HCT116 (cell line): ENCODE data around the gene ACOT11. TPM values are rescaled to one million over a fixed set of nuclear protein-coding genes. Genes with fewer than 3 reads are reported as not detected.
A peak's percentile ranks its signal among the peaks of the same experiment; 100 is the strongest.

ENCODE experiments used
- ATAC-seq: fragments of 200-7000 bp; cut with Tn5 transposase; 2 replicates; pipeline ENCODE4 v1.9.1; 2020; ENCODE audit warnings: mild to moderate bottlenecking, moderate library complexity
- BruUV-seq: library from RNA; stranded (reverse); fragments of 400-500 nt; replicated peaks from 2 replicates; lab custom pipeline; 2021; lab: Mats Ljungman, UMichigan
- CTCF ChIA-PET: fragments of 300-600 bp; sonication (Branson Sonifier 250); formaldehyde crosslinking; loops from one replicate; lab custom pipeline; 2021; ENCODE audit warnings: antibody characterized with exemption; lab: Charles Lee
- POLR2A ChIA-PET: fragments of 300-600, 350-600 bp; sonication (Branson Sonifier 250); formaldehyde crosslinking; loops from one replicate; lab custom pipeline; 2021; ENCODE audit warnings: antibody characterized with exemption; lab: Charles Lee
- RAD21 ChIA-PET, 2 experiments: fragments of 300-600 bp; sonication (Branson Sonifier 250); formaldehyde crosslinking; loops; one replicate each; lab custom pipeline; 2023; ENCODE audit warnings: low total read pairs in 2 of 2; ENCODE audit not compliant: uncharacterized antibody in 2 of 2, unreplicated experiment in 2 of 2, low non-redundant PET in 1 of 2; lab: Charles Lee
- DNase-seq: peaks from one replicate; pipeline ENCODE4 v3.0.0-alpha.2; 2010; ENCODE audit warnings: low read depth, low spot score
- H2AFZ ChIP-seq: fragments of 200-600 bp; shearing (Covaris generic), sonication (generic); 2 replicates; pipeline ENCODE4 v1.6.1; 2017; ENCODE audit warnings: low read depth, mixed run types, mixed read lengths, antibody characterized with exemption, low read length; ENCODE audit not compliant: poor library complexity, severe bottlenecking
- H3K27ac ChIP-seq: 2 replicates; pipeline ENCODE4 v1.5.1; 2012; ENCODE audit warnings: low read depth, low read length
- H3K27me3 ChIP-seq: fragments of 200-600 bp; sonication (generic); 2 replicates; pipeline ENCODE4 v1.6.1; 2016; ENCODE audit warnings: mixed run types, low read length, mixed read lengths; ENCODE audit not compliant: insufficient read depth
- H3K36me3 ChIP-seq, 2 experiments: fragments of 200-500 bp in 1 of 2; fragments of 200-600 bp in 1 of 2; sonication (Bioruptor generic) in 1 of 2; sonication (generic) in 1 of 2; 2 replicates each; pipeline versions ENCODE4 v1.5.1 to v1.6.1; 2014 to 2016; ENCODE audit warnings: low read length in 2 of 2, inconsistent platforms in 1 of 2, mixed read lengths in 1 of 2, mixed run types in 1 of 2; ENCODE audit not compliant: insufficient read depth in 2 of 2, control insufficient read depth in 1 of 2
- H3K4me1 ChIP-seq, 2 experiments: fragments of 200-600 bp in 1 of 2; sonication (generic) in 1 of 2; 2 replicates each; pipeline versions ENCODE4 v1.5.1 to v1.6.1; 2012 to 2017; ENCODE audit warnings: low read length in 2 of 2, inconsistent platforms in 1 of 2, mild to moderate bottlenecking in 1 of 2, mixed read lengths in 1 of 2, mixed run types in 1 of 2, moderate library complexity in 1 of 2; ENCODE audit not compliant: insufficient read depth in 2 of 2, control insufficient read depth in 1 of 2
- H3K4me2 ChIP-seq: fragments of 200-600 bp; sonication (generic); 2 replicates; pipeline ENCODE4 v1.6.1; 2017; ENCODE audit warnings: mixed run types, low read length, mixed read lengths
- H3K4me3 ChIP-seq, 2 experiments: fragments of 200-600 bp in 1 of 2; sonication (generic) in 1 of 2; replicated peaks in 1 of 2; 2 replicates each; pipeline ENCODE4 v1.5.1; 2011 to 2016; ENCODE audit warnings: low read length in 2 of 2, control low read depth in 1 of 2, low read depth in 1 of 2, mild to moderate bottlenecking in 1 of 2, mixed read lengths in 1 of 2, mixed run types in 1 of 2
- H3K79me2 ChIP-seq: fragments of 200-600 bp; sonication (generic); 2 replicates; pipeline ENCODE4 v1.6.1; 2017; ENCODE audit warnings: mild to moderate bottlenecking, mixed run types, low read length, moderate library complexity, mixed read lengths; ENCODE audit not compliant: insufficient read depth
- H3K9ac ChIP-seq: fragments of 200-600 bp; sonication (generic); 2 replicates; pipeline ENCODE4 v1.6.1; 2016; ENCODE audit warnings: low read length, mixed read lengths
- H3K9me2 ChIP-seq: fragments of 200-600 bp; sonication (generic), shearing (Covaris generic); 2 replicates; pipeline ENCODE4 v1.6.1; 2017; ENCODE audit warnings: mixed run types, mild to moderate bottlenecking, moderate library complexity; ENCODE audit not compliant: insufficient read depth
- H3K9me3 ChIP-seq, 2 experiments: fragments of 200-500 bp in 1 of 2; fragments of 200-600 bp in 1 of 2; sonication (Bioruptor generic) in 1 of 2; sonication (generic) in 1 of 2; 2 replicates each; pipeline ENCODE4 v1.6.1; 2014 to 2017; ENCODE audit warnings: low read length in 2 of 2, mixed read lengths in 2 of 2, inconsistent platforms in 1 of 2, low read depth in 1 of 2, mild to moderate bottlenecking in 1 of 2, mixed run types in 1 of 2, moderate library complexity in 1 of 2; ENCODE audit not compliant: control insufficient read depth in 1 of 2, insufficient read depth in 1 of 2
- H4K20me1 ChIP-seq: fragments of 200-600 bp; sonication (generic), shearing (Covaris generic); 2 replicates; pipeline ENCODE4 v1.6.1; 2017; ENCODE audit warnings: mixed run types, mild to moderate bottlenecking, moderate library complexity; ENCODE audit not compliant: insufficient read depth
- CBX3 ChIP-seq: IDR thresholded peaks from 2 replicates; pipeline ENCODE4 v1.6.1; 2012; ENCODE audit warnings: low read depth
- CEBPB ChIP-seq: IDR thresholded peaks from 2 replicates; pipeline ENCODE4 v1.6.1; 2012; ENCODE audit warnings: low read depth
- EZH2 ChIP-seq: fragments of 200-600 bp; sonication (generic); IDR thresholded peaks from 2 replicates; pipeline ENCODE4 v1.6.1; 2017; ENCODE audit warnings: antibody characterized with exemption, mixed run types
- EZH2phosphoT487 ChIP-seq: fragments of 200-600 bp; IDR thresholded peaks from 2 replicates; pipeline ENCODE4 v1.6.1; 2018; ENCODE audit warnings: antibody characterized with exemption, borderline replicate concordance
- FOSL1 ChIP-seq: IDR thresholded peaks from 2 replicates; pipeline ENCODE4 v1.6.1; 2012; ENCODE audit warnings: low read depth
- JUND ChIP-seq: IDR thresholded peaks from 2 replicates; pipeline ENCODE4 v1.6.1; 2012
- MAX ChIP-seq: IDR thresholded peaks from 2 replicates; pipeline ENCODE4 v1.6.1; 2012
- POLR2A ChIP-seq: IDR thresholded peaks from 2 replicates; pipeline ENCODE4 v1.7.0; 2011; ENCODE audit warnings: borderline replicate concordance; ENCODE audit not compliant: insufficient read depth, insufficient read length; ENCODE audit errors: extremely low read depth
- RAD21 ChIP-seq: IDR thresholded peaks from 2 replicates; pipeline ENCODE4 v1.6.1; 2012; ENCODE audit warnings: low read depth, mild to moderate bottlenecking
- SIN3A ChIP-seq: IDR thresholded peaks from 2 replicates; pipeline ENCODE4 v1.6.1; 2012; ENCODE audit warnings: low read depth
- ZFX ChIP-seq: fragments of 450-650 bp; IDR thresholded peaks from 2 replicates; pipeline ENCODE4 v1.6.1; 2017
- ZNF274 ChIP-seq: fragments of 200-500 bp; sonication (Bioruptor generic); IDR thresholded peaks from 2 replicates; pipeline ENCODE4 v1.6.1; 2014; ENCODE audit warnings: mild to moderate bottlenecking, low read depth, low read length, inconsistent platforms
- intact Hi-C: fragments of 100-400 bp; cut with micrococcal nuclease; formaldehyde crosslinking; loops from 2 replicates; pipeline ENCODE4 v1.10.0; 2022
- total RNA-seq: library from RNA; stranded (reverse); gene quantifications from one replicate; pipeline ENCODE4 v1.2.1, GENCODE V29; 2021; ENCODE audit not compliant: unreplicated experiment
- TF ChIP-seq, protein P1 (sequence below), 3 experiments: fragments of 200-600 bp in 1 of 3; sonication (generic) in 1 of 3; IDR thresholded peaks in 2 of 3; conservative IDR thresholded peaks in 1 of 3; 2 replicates each; pipeline ENCODE4 v1.5.1; 2012 to 2017; ENCODE audit warnings: low read depth in 2 of 3, low read length in 2 of 3, antibody characterized with exemption in 1 of 3, borderline replicate concordance in 1 of 3, control low read depth in 1 of 3, mild to moderate bottlenecking in 1 of 3, mixed read lengths in 1 of 3, mixed run types in 1 of 3, moderate library complexity in 1 of 3; ENCODE audit not compliant: insufficient read depth in 1 of 3
- TF ChIP-seq, protein P2 (sequence below): IDR thresholded peaks from 2 replicates; pipeline ENCODE4 v1.6.1; 2012
- TF ChIP-seq, protein P3 (sequence below): IDR thresholded peaks from 2 replicates; pipeline ENCODE4 v1.6.1; 2011; ENCODE audit warnings: mild to moderate bottlenecking, low read length, moderate library complexity; ENCODE audit not compliant: insufficient replicate concordance; ENCODE audit errors: extremely low read depth

The ACOT11 gene
- total RNA-seq, 1 experiment from 2014 or later, result 31.1 TPM

DNA sequence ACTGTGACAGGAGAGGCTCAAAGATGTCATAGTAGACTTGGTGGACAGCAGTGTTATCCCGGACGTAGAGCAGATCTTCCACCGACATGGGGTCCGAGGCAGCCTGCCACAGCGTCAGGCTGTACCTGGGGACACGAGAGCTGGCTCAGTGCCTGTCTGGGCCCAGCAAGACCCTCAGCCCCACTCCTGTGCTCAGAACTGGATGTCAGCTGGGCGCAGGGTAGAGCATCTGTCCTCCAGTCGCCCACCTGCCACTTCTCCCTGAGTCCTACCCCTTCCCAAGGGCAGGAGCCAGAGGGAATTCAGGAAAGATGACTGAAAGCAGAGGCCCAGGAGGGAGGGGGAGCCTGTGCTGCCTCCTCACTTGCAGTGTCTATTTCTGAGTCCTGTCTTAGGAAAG, 63.6 kb downstream of the ACOT11 start:
- TSS peak; percentile 6 for BruUV-seq
- no peaks in the 10 kb centered on the region for H3K9me2 ChIP-seq
- no peak for TF ChIP-seq MAX
- no peak for TF ChIP-seq FOSL1
- TF ChIP-seq CEBPB, result no peak
- no peak for TF ChIP-seq EZH2phosphoT487
- TF ChIP-seq, protein P1, sequence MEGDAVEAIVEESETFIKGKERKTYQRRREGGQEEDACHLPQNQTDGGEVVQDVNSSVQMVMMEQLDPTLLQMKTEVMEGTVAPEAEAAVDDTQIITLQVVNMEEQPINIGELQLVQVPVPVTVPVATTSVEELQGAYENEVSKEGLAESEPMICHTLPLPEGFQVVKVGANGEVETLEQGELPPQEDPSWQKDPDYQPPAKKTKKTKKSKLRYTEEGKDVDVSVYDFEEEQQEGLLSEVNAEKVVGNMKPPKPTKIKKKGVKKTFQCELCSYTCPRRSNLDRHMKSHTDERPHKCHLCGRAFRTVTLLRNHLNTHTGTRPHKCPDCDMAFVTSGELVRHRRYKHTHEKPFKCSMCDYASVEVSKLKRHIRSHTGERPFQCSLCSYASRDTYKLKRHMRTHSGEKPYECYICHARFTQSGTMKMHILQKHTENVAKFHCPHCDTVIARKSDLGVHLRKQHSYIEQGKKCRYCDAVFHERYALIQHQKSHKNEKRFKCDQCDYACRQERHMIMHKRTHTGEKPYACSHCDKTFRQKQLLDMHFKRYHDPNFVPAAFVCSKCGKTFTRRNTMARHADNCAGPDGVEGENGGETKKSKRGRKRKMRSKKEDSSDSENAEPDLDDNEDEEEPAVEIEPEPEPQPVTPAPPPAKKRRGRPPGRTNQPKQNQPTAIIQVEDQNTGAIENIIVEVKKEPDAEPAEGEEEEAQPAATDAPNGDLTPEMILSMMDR (IDR thresholded peaks at IDR 0.05 in 2 of 3, conservative IDR thresholded peaks at IDR 0.05 in 1 of 3; ENCODE audit: borderline replicate concordance in 1 of 3, insufficient read depth in 1 of 3, low read depth in 2 of 3, low read length in 2 of 3), result no peak
- no peak for TF ChIP-seq JUND
- no peak for TF ChIP-seq RAD21
- no peak for TF ChIP-seq EZH2
- RAD21 ChIA-PET, result no interaction called here
- intact Hi-C loops, result no loop called here
- H3K27ac ChIP-seq, result no peak overlapping the region
- no peaks in the 10 kb centered on the region for H4K20me1 ChIP-seq
- H3K27me3 ChIP-seq, result no peaks in the 10 kb centered on the region
- no peak overlapping the region for H3K4me3 ChIP-seq
- CTCF ChIA-PET, result interaction anchor here (0.6 kb wide), 1 partner anchor 48 kb away, joined by 4 read pairs; no protein-coding TSS in a partner anchor
- POLR2A ChIA-PET, result no interaction called here
- H3K4me2 ChIP-seq, result no peak overlapping the region
- H3K9me3 ChIP-seq, result no peaks in the 10 kb centered on the region
- H3K4me1 ChIP-seq, result peaks cover 0 to 7% of the 10 kb centered on the region in 2 experiments; a peak in 2 of 4 replicates
- ATAC-seq (no peak), DNase-seq (no peak)
- no peak overlapping the region for H3K9ac ChIP-seq
- no peaks in the 10 kb centered on the region for H3K79me2 ChIP-seq
- no peak overlapping the region for H2AFZ ChIP-seq
- H3K36me3 ChIP-seq, result peaks cover 0 to 5% of the 10 kb centered on the region in 2 experiments; a peak in 1 of 4 replicates

DNA sequence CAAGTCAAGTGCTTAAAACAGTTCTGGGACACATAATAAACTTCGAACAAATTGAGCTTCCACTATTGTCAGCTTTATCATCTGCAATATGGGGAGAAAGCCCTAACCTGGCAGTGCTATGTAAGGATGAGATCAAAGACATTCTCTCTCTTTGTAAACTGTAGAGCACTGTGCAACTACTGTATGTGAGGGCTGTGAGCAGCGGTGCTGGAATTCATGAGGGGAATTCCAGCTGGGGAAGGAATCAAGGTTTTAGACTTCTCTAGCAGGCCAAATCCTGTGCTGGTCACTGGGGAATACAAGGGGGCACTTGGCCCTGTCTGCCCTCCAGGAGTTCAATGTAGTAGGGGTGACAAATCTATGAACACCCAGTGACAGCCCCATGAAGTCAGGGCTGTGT, 66.0 kb downstream of the ACOT11 start:
- H4K20me1 ChIP-seq, result no peaks in the 10 kb centered on the region
- intact Hi-C loops, result no loop called here
- no peaks in the 10 kb centered on the region for H3K9me3 ChIP-seq
- ATAC-seq (no peak), DNase-seq (no peak)
- ChIA-PET POLR2A (no interaction called here), CTCF (no interaction called here), RAD21 (no interaction called here)
- no peaks in the 10 kb centered on the region for H3K79me2 ChIP-seq
- H3K27me3 ChIP-seq, result no peaks in the 10 kb centered on the region
- peaks cover 0 to 7% of the 10 kb centered on the region in 2 experiments; a peak in 2 of 4 replicates for H3K4me1 ChIP-seq
- no peak overlapping the region for H3K4me2 ChIP-seq
- no peak for TF ChIP-seq SIN3A
- no peak for TF ChIP-seq EZH2
- no peak for TF ChIP-seq MAX
- no peak for TF ChIP-seq ZNF274
- TF ChIP-seq CEBPB, result no peak
- TF ChIP-seq RAD21, result no peak
- no peak for TF ChIP-seq CBX3
- TF ChIP-seq, protein P2, sequence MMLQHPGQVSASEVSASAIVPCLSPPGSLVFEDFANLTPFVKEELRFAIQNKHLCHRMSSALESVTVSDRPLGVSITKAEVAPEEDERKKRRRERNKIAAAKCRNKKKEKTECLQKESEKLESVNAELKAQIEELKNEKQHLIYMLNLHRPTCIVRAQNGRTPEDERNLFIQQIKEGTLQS, result no peak
- TF ChIP-seq POLR2A, result no peak
- TF ChIP-seq, protein P3, sequence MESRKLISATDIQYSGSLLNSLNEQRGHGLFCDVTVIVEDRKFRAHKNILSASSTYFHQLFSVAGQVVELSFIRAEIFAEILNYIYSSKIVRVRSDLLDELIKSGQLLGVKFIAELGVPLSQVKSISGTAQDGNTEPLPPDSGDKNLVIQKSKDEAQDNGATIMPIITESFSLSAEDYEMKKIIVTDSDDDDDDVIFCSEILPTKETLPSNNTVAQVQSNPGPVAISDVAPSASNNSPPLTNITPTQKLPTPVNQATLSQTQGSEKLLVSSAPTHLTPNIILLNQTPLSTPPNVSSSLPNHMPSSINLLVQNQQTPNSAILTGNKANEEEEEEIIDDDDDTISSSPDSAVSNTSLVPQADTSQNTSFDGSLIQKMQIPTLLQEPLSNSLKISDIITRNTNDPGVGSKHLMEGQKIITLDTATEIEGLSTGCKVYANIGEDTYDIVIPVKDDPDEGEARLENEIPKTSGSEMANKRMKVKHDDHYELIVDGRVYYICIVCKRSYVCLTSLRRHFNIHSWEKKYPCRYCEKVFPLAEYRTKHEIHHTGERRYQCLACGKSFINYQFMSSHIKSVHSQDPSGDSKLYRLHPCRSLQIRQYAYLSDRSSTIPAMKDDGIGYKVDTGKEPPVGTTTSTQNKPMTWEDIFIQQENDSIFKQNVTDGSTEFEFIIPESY, result no peak
- TF ChIP-seq ZFX, result no peak
- no peak overlapping the region for H2AFZ ChIP-seq
- H3K27ac ChIP-seq, result no peak overlapping the region
- no peaks in the 10 kb centered on the region for H3K9me2 ChIP-seq
- no TSS peak for BruUV-seq
- H3K4me3 ChIP-seq, result no peak overlapping the region
- H3K36me3 ChIP-seq, result no peaks in the 10 kb centered on the region
- H3K9ac ChIP-seq, result no peak overlapping the region
